ENCODE measurements around the gene TMEM236.

TMEM236 gene

DNA sequence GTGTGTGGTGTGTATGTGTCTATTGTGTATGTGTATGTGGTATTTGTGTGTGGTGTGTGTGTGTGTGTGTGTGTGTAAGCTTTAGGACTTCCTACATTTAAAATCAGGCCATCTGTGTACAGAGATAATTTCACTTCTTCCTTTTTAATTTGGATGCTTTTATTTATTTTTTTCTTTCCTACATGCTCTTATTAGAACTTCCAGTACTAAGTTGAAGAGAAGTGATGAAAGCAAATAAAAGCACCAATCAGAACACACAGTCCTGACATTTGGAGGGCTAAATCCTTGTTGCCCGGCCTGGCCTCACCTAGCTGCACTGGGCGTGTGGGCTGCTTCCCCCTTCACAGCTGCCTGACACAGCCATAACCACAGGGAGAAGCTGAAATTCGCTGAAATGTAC, 53.3 kb downstream of the TMEM236 start:
- H3K27me3 ChIP-seq (ENCODE audit: low read depth): no peaks in the 10 kb centered on the region
- 0 out of 2 replicates have a peak, but pooled peaks cover 3% of the 10 kb centered on the region for H3K4me1 ChIP-seq
- H3K36me3 ChIP-seq (replicated peaks): no peaks in the 10 kb centered on the region
- no peaks in the 10 kb centered on the region for H3K9me3 ChIP-seq
- in situ Hi-C loops (cut with MboI; ENCODE audit: low sequenced_read_pairs): no loop called here
- no peak for DNase-seq (ENCODE audit: low spot score in 2 of 2)
- H3K4me3 ChIP-seq: no peak overlapping the region

DNA sequence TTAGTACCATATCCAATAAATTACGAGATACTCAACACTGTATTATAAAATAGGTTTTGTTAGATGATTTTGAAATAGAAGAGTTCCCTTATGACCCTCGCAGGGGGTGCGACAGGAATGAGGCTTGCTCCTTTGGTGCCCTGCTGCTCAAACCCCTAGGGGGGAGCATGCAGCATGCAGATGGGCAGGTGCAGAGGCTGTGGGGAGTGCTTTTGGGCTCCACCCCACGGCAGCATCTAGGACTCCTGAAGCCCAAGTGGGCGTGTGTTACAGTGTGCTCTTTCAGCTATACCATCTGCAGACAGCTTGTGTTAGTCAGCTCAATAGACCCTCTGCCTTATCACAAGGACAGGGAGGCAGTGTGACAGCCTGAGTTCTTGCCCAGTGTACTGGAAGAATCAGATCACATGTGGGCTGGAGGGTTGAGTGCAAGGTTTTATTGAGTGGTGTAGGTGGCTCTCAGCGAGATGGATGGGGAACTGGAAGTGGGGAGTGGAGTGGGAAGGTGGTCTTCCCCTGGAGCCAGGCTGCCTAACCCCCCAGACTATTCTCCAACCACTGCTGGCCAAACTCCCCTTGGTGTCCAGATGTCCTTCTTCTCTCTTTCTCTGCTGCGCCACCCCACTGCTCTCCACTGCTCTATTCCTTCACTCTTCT, 54.0 kb downstream of the TMEM236 start:
- H3K36me3 ChIP-seq (replicated peaks): no peaks in the 10 kb centered on the region
- in situ Hi-C loops (cut with MboI; ENCODE audit: low sequenced_read_pairs): no loop called here
- H3K4me1 ChIP-seq: no peaks in the 10 kb centered on the region
- DNase-seq (ENCODE audit: low spot score in 2 of 2): peak; percentile 5 to 58
- H3K27me3 ChIP-seq (ENCODE audit: low read depth): no peaks in the 10 kb centered on the region
- no peaks in the 10 kb centered on the region for H3K9me3 ChIP-seq
- no peak overlapping the region for H3K4me3 ChIP-seq

- H3K9me3 ChIP-seq: no peaks in the 10 kb centered on the region
- DNase-seq (ENCODE audit: low spot score in 2 of 2): no peak
- no peaks in the 10 kb centered on the region for H3K36me3 ChIP-seq (replicated peaks)
- H3K27me3 ChIP-seq (ENCODE audit: low read depth): no peaks in the 10 kb centered on the region
- no peaks in the 10 kb centered on the region for H3K4me1 ChIP-seq
- H3K4me3 ChIP-seq: no peak within 1 kb of the TSS
- in situ Hi-C loops (cut with MboI; ENCODE audit: low sequenced_read_pairs): no loop called here
Observed at GRCh38 chr10:17808971-17809841, 57.2 kb downstream of the TMEM236 start, which contains the start of gene MRC1. Gene MRC1, plus strand, starts transcription at chr10:17809348. Its CDS starts 118 bp downstream, at chr10:17809466.

- in situ Hi-C loops (cut with MboI; ENCODE audit: low sequenced_read_pairs): no loop called here
- no peaks in the 10 kb centered on the region for H3K36me3 ChIP-seq (replicated peaks)
- DNase-seq (ENCODE audit: low spot score in 2 of 2): no peak
- no peaks in the 10 kb centered on the region for H3K4me1 ChIP-seq
- no peak overlapping the region for H3K4me3 ChIP-seq
- no peaks in the 10 kb centered on the region for H3K27me3 ChIP-seq (ENCODE audit: low read depth)
- no peaks in the 10 kb centered on the region for H3K9me3 ChIP-seq
Observed at GRCh38 chr10:17811146-17811865, 59.3 kb downstream of the TMEM236 start.

DNA sequence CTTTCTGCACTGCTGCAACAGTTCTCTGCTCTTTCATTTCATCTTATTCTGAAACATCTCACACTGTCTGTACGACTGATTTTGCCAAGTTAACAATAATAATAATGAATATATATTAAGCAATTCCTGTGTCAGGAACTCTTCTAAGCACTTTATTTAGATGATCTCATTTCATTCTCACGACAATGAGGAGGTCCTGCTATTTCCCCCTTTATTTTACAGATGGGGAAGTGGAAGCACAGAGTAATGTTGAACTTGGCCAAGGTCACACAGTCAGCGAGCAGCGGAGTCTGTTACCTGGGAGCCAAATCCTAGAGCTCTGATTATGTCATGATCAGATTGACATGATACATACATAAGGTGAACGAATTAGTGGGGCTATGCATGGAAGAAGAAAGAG, 63.0 kb downstream of the TMEM236 start:
- no peaks in the 10 kb centered on the region for H3K9me3 ChIP-seq
- in situ Hi-C loops (cut with MboI; ENCODE audit: low sequenced_read_pairs): no loop called here
- no peak overlapping the region for H3K4me3 ChIP-seq
- no peak for DNase-seq (ENCODE audit: low spot score in 2 of 2)
- no peaks in the 10 kb centered on the region for H3K36me3 ChIP-seq (replicated peaks)
- no peaks in the 10 kb centered on the region for H3K27me3 ChIP-seq (ENCODE audit: low read depth)
- H3K4me1 ChIP-seq: no peaks in the 10 kb centered on the region

- in situ Hi-C loops (cut with MboI; ENCODE audit: low sequenced_read_pairs): no loop called here
- no peaks in the 10 kb centered on the region for H3K36me3 ChIP-seq (replicated peaks)
- no peak for DNase-seq (ENCODE audit: low spot score in 2 of 2)
- peaks cover 4% of the 10 kb centered on the region; the same call in 1 of the 2 replicates for H3K27me3 ChIP-seq (ENCODE audit: low read depth)
- no peaks in the 10 kb centered on the region for H3K9me3 ChIP-seq
- H3K4me3 ChIP-seq: no peak overlapping the region
- no peaks in the 10 kb centered on the region for H3K4me1 ChIP-seq
Observed at GRCh38 chr10:17816199-17816598, 64.2 kb downstream of the TMEM236 start.

GRCh38 chr10:17817316-17817715, 65.3 kb downstream of the TMEM236 start:
- no peaks in the 10 kb centered on the region for H3K4me1 ChIP-seq
- no peak overlapping the region for H3K4me3 ChIP-seq
- DNase-seq (ENCODE audit: low spot score in 2 of 2): no peak
- no peaks in the 10 kb centered on the region for H3K9me3 ChIP-seq
- peaks cover 4% of the 10 kb centered on the region; the same call in 1 of the 2 replicates for H3K27me3 ChIP-seq (ENCODE audit: low read depth)
- in situ Hi-C loops (cut with MboI; ENCODE audit: low sequenced_read_pairs): no loop called here
- H3K36me3 ChIP-seq (replicated peaks): no peaks in the 10 kb centered on the region

DNA sequence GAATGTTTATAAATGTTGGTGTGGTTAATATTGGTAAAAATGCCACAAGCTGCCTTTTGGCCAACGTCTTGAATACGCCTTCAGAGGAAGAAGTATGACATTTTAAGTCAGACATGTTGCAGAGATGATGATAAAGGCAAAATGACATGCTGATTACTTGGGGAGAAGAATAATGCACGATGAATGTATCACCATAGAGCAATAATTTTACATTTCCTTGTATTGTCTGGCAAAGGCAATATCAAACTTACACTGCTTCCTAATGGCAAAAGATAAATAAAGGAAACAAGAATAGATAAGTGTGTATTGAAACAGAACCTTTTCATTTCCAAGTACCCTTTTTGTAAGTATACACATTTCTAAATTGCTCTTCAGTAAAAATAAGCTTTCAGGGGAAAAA, 65.8 kb downstream of the TMEM236 start:
- in situ Hi-C loops (cut with MboI; ENCODE audit: low sequenced_read_pairs): no loop called here
- Histone ChIP-seq H3K36me3 (replicated peaks) (no peaks in the 10 kb centered on the region), H3K4me3 (no peak overlapping the region), H3K27me3 (ENCODE audit: low read depth) (peaks cover 4% of the 10 kb centered on the region; the same call in 1 of the 2 replicates), H3K4me1 (no peaks in the 10 kb centered on the region), H3K9me3 (no peaks in the 10 kb centered on the region)
- DNase-seq (ENCODE audit: low spot score in 2 of 2): no peak

DNA sequence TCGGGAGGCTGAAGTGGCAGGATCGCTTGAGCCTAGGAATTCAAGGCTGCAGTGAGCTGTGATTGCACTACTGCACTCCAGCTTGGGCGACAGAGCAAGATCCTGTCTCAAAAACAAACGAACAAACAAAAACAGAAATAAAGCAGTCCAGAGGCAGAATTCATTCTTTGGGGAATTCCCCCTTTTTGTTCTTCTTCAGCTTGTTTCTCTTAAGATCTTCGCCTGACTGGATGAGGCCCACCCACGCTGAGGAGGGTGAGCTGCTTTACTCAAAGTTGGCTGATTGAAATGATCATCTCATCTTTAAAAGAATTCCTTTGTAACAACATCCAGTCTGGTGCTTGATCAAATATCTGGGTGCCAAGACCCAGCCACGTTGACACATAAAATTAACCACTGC, 67.8 kb downstream of the TMEM236 start:
- Histone ChIP-seq H3K36me3 (replicated peaks) (no peaks in the 10 kb centered on the region), H3K4me3 (no peak overlapping the region), H3K27me3 (ENCODE audit: low read depth) (peaks cover 12% of the 10 kb centered on the region; the same call in 1 of the 2 replicates), H3K4me1 (no peaks in the 10 kb centered on the region), H3K9me3 (no peaks in the 10 kb centered on the region)
- in situ Hi-C loops (cut with MboI; ENCODE audit: low sequenced_read_pairs): no loop called here
- no peak for DNase-seq (ENCODE audit: low spot score in 2 of 2)

DNA sequence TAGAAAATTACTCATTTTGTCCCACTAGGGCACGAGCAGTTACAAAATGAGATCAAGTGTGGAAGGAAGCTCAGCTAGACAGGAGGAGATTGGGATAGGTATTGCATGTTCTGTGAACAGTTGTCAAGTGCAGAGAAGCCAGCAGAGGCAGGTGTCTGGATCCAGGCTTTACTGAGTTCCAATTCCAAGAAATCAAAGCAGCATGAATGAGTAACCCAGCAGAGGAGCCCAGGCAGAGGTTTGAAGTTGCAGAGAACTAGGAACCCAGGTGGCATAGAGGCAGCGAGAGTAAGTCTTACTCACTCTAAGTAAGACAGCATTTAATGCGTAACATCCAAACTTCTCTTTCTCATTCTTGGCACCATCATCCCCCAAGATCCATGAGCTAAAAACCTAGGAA, 68.9 kb downstream of the TMEM236 start:
- in situ Hi-C loops (cut with MboI; ENCODE audit: low sequenced_read_pairs): no loop called here
- Histone ChIP-seq H3K4me3 (no peak overlapping the region), H3K4me1 (no peaks in the 10 kb centered on the region), H3K9me3 (no peaks in the 10 kb centered on the region), H3K27me3 (ENCODE audit: low read depth) (peaks cover 12% of the 10 kb centered on the region; the same call in 1 of the 2 replicates), H3K36me3 (replicated peaks) (no peaks in the 10 kb centered on the region)
- no peak for DNase-seq (ENCODE audit: low spot score in 2 of 2)

- peaks cover 12% of the 10 kb centered on the region; the same call in 1 of the 2 replicates for H3K27me3 ChIP-seq (ENCODE audit: low read depth)
- no peaks in the 10 kb centered on the region for H3K36me3 ChIP-seq (replicated peaks)
- no peak for DNase-seq (ENCODE audit: low spot score in 2 of 2)
- no peak overlapping the region for H3K4me3 ChIP-seq
- in situ Hi-C loops (cut with MboI; ENCODE audit: low sequenced_read_pairs): no loop called here
- H3K4me1 ChIP-seq: no peaks in the 10 kb centered on the region
- H3K9me3 ChIP-seq: no peaks in the 10 kb centered on the region
Observed at GRCh38 chr10:17821893-17822292, 69.9 kb downstream of the TMEM236 start.

DNA sequence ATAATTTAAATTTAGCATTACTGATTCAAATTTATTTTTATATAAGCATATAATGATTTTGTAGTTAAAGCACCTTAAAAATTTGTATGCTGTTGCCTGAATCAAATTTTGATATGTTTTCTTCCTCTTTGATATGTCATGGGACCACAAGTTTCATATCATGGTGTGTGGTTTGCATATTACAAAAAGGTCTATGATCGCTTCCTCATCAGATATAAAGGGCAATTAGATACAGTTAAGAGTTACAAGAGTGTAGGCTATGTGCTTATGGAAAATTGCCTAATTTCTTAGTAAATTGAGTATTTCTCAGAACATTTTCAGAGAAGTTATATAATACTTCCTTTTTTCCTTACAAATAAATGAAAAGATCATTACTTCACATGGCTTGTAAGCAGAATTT, 79.3 kb downstream of the TMEM236 start:
- Histone ChIP-seq H3K36me3 (replicated peaks) (no peaks in the 10 kb centered on the region), H3K4me3 (no peak overlapping the region), H3K27me3 (ENCODE audit: low read depth) (peaks cover 3% of the 10 kb centered on the region; the same call in 1 of the 2 replicates), H3K4me1 (no peaks in the 10 kb centered on the region), H3K9me3 (no peaks in the 10 kb centered on the region)
- in situ Hi-C loops (cut with MboI; ENCODE audit: low sequenced_read_pairs): no loop called here
- no peak for DNase-seq (ENCODE audit: low spot score in 2 of 2)

DNA sequence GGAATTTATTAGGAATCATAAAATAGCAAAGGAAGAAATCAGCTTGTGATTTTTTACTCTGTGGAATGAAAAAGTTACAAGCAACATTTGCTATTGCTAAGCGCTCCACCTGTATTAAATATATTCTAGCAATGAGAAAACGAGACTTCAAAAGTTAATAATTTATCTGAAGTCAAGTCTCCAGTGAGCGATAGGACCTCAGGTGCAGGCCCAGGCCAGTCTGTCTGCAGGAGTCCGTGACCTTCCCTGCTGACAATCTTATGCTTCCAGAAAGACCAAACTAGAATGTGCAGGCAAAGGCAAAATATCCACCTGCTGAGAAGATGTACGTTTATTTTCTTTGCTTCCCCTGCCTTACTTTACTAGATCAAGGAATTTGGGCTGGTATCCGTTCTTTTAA, 79.9 kb downstream of the TMEM236 start:
- Histone ChIP-seq H3K4me3 (no peak overlapping the region), H3K27me3 (ENCODE audit: low read depth) (peaks cover 3% of the 10 kb centered on the region; the same call in 1 of the 2 replicates), H3K36me3 (replicated peaks) (no peaks in the 10 kb centered on the region), H3K4me1 (no peaks in the 10 kb centered on the region), H3K9me3 (no peaks in the 10 kb centered on the region)
- DNase-seq (ENCODE audit: low spot score in 2 of 2): no peak
- in situ Hi-C loops (cut with MboI; ENCODE audit: low sequenced_read_pairs): no loop called here

All from HAP-1 (cell line).